Measurements from ENCODE around the gene MTMR4. TPM values are rescaled to one million over a fixed set of nuclear protein-coding genes. Genes with fewer than 3 reads are reported as not detected.
"Not testable (repeated sequence)": the region's sequence is repeated elsewhere in the genome, so short reads cannot be mapped to it uniquely, and the experiment has no call there.

MTMR4 gene
- total RNA-seq (29.9 and 47.7 TPM in 2 replicates), polyA plus RNA-seq (26.0 and 30.4 TPM in 2 replicates)

GRCh38 chr17:58513965-58514769, at the start of gene MTMR4:
Gene MTMR4 (minus strand): TSS chr17:58514638. CDS start chr17:58514407, 231 bp downstream.
- peaks cover 6% of the 10 kb centered on the region for H3K36me3 ChIP-seq
- peak within 1 kb of the TSS; percentile 54 for H3K4me3 ChIP-seq
- H3K27me3 ChIP-seq, result no peaks in the 10 kb centered on the region
- H3K4me1 ChIP-seq (ENCODE audit: low read depth), result peaks cover 13% of the 10 kb centered on the region
- DNase-seq (ENCODE audit: low read depth in 1 of 2, low spot score in 1 of 2), result peak; percentile 82 to 94
- H3K27ac ChIP-seq, result peak within 1 kb of the TSS; percentile 22
- no peak for TF ChIP-seq CTCF (IDR thresholded peaks at IDR 0.05; ENCODE audit: low read depth, low read length)
- no peaks in the 10 kb centered on the region for H3K9me3 ChIP-seq (ENCODE audit: low read depth)

GRCh38 chr17:58560511-58560910, 46.1 kb upstream of the MTMR4 start:
- DNase-seq (ENCODE audit: low read depth in 1 of 2, low spot score in 1 of 2), result no peak
- Histone ChIP-seq H3K9me3 (ENCODE audit: low read depth) (no peaks in the 10 kb centered on the region), H3K36me3 (no peaks in the 10 kb centered on the region), H3K27ac (no peak overlapping the region), H3K4me1 (ENCODE audit: low read depth) (no peaks in the 10 kb centered on the region), H3K27me3 (no peaks in the 10 kb centered on the region), H3K4me3 (no peak overlapping the region)
- no peak for TF ChIP-seq CTCF (IDR thresholded peaks at IDR 0.05; ENCODE audit: low read depth, low read length)

- H3K9me3 ChIP-seq (ENCODE audit: low read depth), result no peaks in the 10 kb centered on the region
- H3K27me3 ChIP-seq, result no peaks in the 10 kb centered on the region
- no peak for TF ChIP-seq CTCF (IDR thresholded peaks at IDR 0.05; ENCODE audit: low read depth, low read length)
- no peak overlapping the region for H3K27ac ChIP-seq
- H3K4me3 ChIP-seq, result no peak overlapping the region
- H3K36me3 ChIP-seq, result no peaks in the 10 kb centered on the region
- H3K4me1 ChIP-seq (ENCODE audit: low read depth), result no peaks in the 10 kb centered on the region
- no peak for DNase-seq (ENCODE audit: low read depth in 1 of 2, low spot score in 1 of 2)
These were observed 43.5 kb upstream of the MTMR4 start for GRCh38 chr17:58557981-58558380.

GRCh38 chr17:58556833-58557250, 42.4 kb upstream of the MTMR4 start:
- no peak for TF ChIP-seq CTCF (IDR thresholded peaks at IDR 0.05; ENCODE audit: low read depth, low read length)
- no peak for DNase-seq (ENCODE audit: low read depth in 1 of 2, low spot score in 1 of 2)
- Histone ChIP-seq H3K36me3 (no peaks in the 10 kb centered on the region), H3K4me3 (no peak overlapping the region), H3K27ac (no peak overlapping the region), H3K9me3 (ENCODE audit: low read depth) (no peaks in the 10 kb centered on the region), H3K27me3 (no peaks in the 10 kb centered on the region), H3K4me1 (ENCODE audit: low read depth) (no peaks in the 10 kb centered on the region)

- H3K36me3 ChIP-seq; H3K27me3 ChIP-seq; DNase-seq (ENCODE audit: low read depth in 1 of 2, low spot score in 1 of 2); H3K27ac ChIP-seq; H3K4me1 ChIP-seq (ENCODE audit: low read depth); H3K9me3 ChIP-seq (ENCODE audit: low read depth); H3K4me3 ChIP-seq: not testable (repeated sequence)
These were observed 40.7 kb upstream of the MTMR4 start for GRCh38 chr17:58555109-58555508.

- TF ChIP-seq CTCF (IDR thresholded peaks at IDR 0.05; ENCODE audit: low read depth, low read length), result peak; percentile 48
- DNase-seq (ENCODE audit: low read depth in 1 of 2, low spot score in 1 of 2), result no peak
- no peak overlapping the region for H3K27ac ChIP-seq
- no peaks in the 10 kb centered on the region for H3K36me3 ChIP-seq
- H3K4me3 ChIP-seq, result no peak overlapping the region
- no peaks in the 10 kb centered on the region for H3K9me3 ChIP-seq (ENCODE audit: low read depth)
- H3K4me1 ChIP-seq (ENCODE audit: low read depth), result peaks cover 18% of the 10 kb centered on the region
- peaks cover 4% of the 10 kb centered on the region for H3K27me3 ChIP-seq
These were observed 26.8 kb upstream of the MTMR4 start for GRCh38 chr17:58541249-58541648.
